PFSK-1 (cell line): ENCODE data around the gene KCNE1.

Experiments
- FOXP2 ChIP-seq: optimal IDR thresholded peaks from 2 replicates; pipeline ENCODE3; 2011; ENCODE audit warnings: borderline replicate concordance, control low read depth, inconsistent platforms; ENCODE audit not compliant: insufficient read depth; ENCODE audit errors: extremely low read length, extremely low read depth
- POLR2AphosphoS5 ChIP-seq: IDR thresholded peaks from 2 replicates; pipeline ENCODE4 v1.6.1; 2012; ENCODE audit warnings: low read depth, mild to moderate bottlenecking, control low read depth, low read length, moderate library complexity
- REST ChIP-seq, 2 experiments: IDR thresholded peaks; 2 replicates each; pipeline versions ENCODE4 v1.6.1 to v1.8.0; 2011 to 2012; ENCODE audit warnings: low read depth in 2 of 2, low read length in 2 of 2, control low read depth in 1 of 2, inconsistent platforms in 1 of 2, mild to moderate bottlenecking in 1 of 2, moderate library complexity in 1 of 2; ENCODE audit not compliant: insufficient read depth in 1 of 2
- SIN3A ChIP-seq: IDR thresholded peaks from 2 replicates; pipeline ENCODE4 v1.6.1; 2012; ENCODE audit warnings: mild to moderate bottlenecking, low read length, moderate library complexity, borderline replicate concordance; ENCODE audit not compliant: insufficient read depth
- TAF1 ChIP-seq: IDR thresholded peaks from 2 replicates; pipeline ENCODE4 v1.6.1; 2012; ENCODE audit warnings: low read length, control low read depth, borderline replicate concordance; ENCODE audit not compliant: insufficient read depth

The KCNE1 gene

GRCh38 chr21:34550182-34550799 is 38.3 kb upstream of the KCNE1 start:
- TF ChIP-seq POLR2AphosphoS5: no peak
- no peak for TF ChIP-seq REST (IDR thresholded peaks at IDR 0.05; ENCODE audit: insufficient read depth in 1 of 2, low read depth in 2 of 2, low read length in 2 of 2)

- TF ChIP-seq FOXP2: no peak
- no peak for TF ChIP-seq SIN3A
- no peak for TF ChIP-seq REST (IDR thresholded peaks at IDR 0.05; ENCODE audit: insufficient read depth in 1 of 2, low read depth in 2 of 2, low read length in 2 of 2)
- TF ChIP-seq TAF1: no peak
- TF ChIP-seq POLR2AphosphoS5: no peak
These were observed 36.9 kb upstream of the KCNE1 start for GRCh38 chr21:34548781-34549376.

- no peak for TF ChIP-seq POLR2AphosphoS5
These were observed 34.5 kb upstream of the KCNE1 start for GRCh38 chr21:34546542-34546941.

- TF ChIP-seq TAF1 (no peak), REST (IDR thresholded peaks at IDR 0.05; ENCODE audit: insufficient read depth in 1 of 2, low read depth in 2 of 2, low read length in 2 of 2) (no peak), FOXP2 (no peak), POLR2AphosphoS5 (no peak), SIN3A (no peak)
These were observed 33.3 kb upstream of the KCNE1 start for GRCh38 chr21:34545079-34545884.

GRCh38 chr21:34544032-34544496 is 32.1 kb upstream of the KCNE1 start:
- TF ChIP-seq POLR2AphosphoS5 (no peak), REST (IDR thresholded peaks at IDR 0.05; ENCODE audit: insufficient read depth in 1 of 2, low read depth in 2 of 2, low read length in 2 of 2) (no peak), FOXP2 (no peak), TAF1 (no peak), SIN3A (no peak)
